ENCODE data around the gene WFDC1.

- TF ChIP-seq CTCF (IDR thresholded peaks at IDR 0.05) (no peak), POLR2AphosphoS5 (IDR thresholded peaks at IDR 0.05; ENCODE audit: insufficient read depth in 1 of 2, low read depth in 1 of 2) (no peak)
Observed at GRCh38 chr16:84281074-84281473, 13.6 kb upstream of the WFDC1 start.

Data from vagina (tissue), 2 donors.